Fibroblast of the aortic adventitia (primary cell): ENCODE data around the gene REXO5. TPM values are rescaled to one million over a fixed set of nuclear protein-coding genes. Genes with fewer than 3 reads are reported as not detected.
A peak's percentile ranks its signal among the peaks of the same experiment; 100 is the strongest.

Experiments used
- DNase-seq: peaks from one replicate; pipeline ENCODE4 v3.0.0-alpha.2; 2010; ENCODE audit warnings: low read depth
- H3K4me3 ChIP-seq: 2 replicates; pipeline ENCODE4 v1.5.1; 2011; ENCODE audit warnings: low read depth, mild to moderate bottlenecking, control low read depth, low read length, moderate library complexity
- total RNA-seq: library from RNA; depleted of rRNA; stranded (reverse); fragments of >200 nt; gene quantifications from 2 replicates; pipeline ENCODE4 v1.2.3, GENCODE V29; 2012; ENCODE audit warnings: low replicate concordance
- TF ChIP-seq, protein P1 (sequence below): IDR thresholded peaks from 2 replicates; pipeline ENCODE4 v1.5.1; 2011; ENCODE audit warnings: mild to moderate bottlenecking, low read length, control low read depth, inconsistent platforms; ENCODE audit not compliant: insufficient read depth

REXO5 gene
- total RNA-seq, 1 donor = 12.4 TPM

GRCh38 chr16:20781697-20782096 is 24.6 kb upstream of the REXO5 start:
- DNase-seq = no peak
- TF ChIP-seq, protein P1, sequence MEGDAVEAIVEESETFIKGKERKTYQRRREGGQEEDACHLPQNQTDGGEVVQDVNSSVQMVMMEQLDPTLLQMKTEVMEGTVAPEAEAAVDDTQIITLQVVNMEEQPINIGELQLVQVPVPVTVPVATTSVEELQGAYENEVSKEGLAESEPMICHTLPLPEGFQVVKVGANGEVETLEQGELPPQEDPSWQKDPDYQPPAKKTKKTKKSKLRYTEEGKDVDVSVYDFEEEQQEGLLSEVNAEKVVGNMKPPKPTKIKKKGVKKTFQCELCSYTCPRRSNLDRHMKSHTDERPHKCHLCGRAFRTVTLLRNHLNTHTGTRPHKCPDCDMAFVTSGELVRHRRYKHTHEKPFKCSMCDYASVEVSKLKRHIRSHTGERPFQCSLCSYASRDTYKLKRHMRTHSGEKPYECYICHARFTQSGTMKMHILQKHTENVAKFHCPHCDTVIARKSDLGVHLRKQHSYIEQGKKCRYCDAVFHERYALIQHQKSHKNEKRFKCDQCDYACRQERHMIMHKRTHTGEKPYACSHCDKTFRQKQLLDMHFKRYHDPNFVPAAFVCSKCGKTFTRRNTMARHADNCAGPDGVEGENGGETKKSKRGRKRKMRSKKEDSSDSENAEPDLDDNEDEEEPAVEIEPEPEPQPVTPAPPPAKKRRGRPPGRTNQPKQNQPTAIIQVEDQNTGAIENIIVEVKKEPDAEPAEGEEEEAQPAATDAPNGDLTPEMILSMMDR = no peak
- H3K4me3 ChIP-seq = no peak overlapping the region

- no peak overlapping the region for H3K4me3 ChIP-seq
- TF ChIP-seq, protein P1 = no peak
- DNase-seq = no peak
Measured at GRCh38 chr16:20782470-20782869, 23.9 kb upstream of the REXO5 start.

- no peak for DNase-seq
- no peak overlapping the region for H3K4me3 ChIP-seq
- TF ChIP-seq, protein P1 = no peak
Measured at GRCh38 chr16:20784204-20784603, 22.1 kb upstream of the REXO5 start.

GRCh38 chr16:20789130-20789529 is 17.2 kb upstream of the REXO5 start:
- no peak for DNase-seq
- H3K4me3 ChIP-seq = no peak overlapping the region
- TF ChIP-seq, protein P1 = no peak

- no peak for DNase-seq
- H3K4me3 ChIP-seq = no peak overlapping the region
- TF ChIP-seq, protein P1 = no peak
Measured at GRCh38 chr16:20791923-20792612, 14.3 kb upstream of the REXO5 start.

GRCh38 chr16:20798364-20798763 is 8.0 kb upstream of the REXO5 start:
- DNase-seq = no peak
- H3K4me3 ChIP-seq = no peak overlapping the region
- TF ChIP-seq, protein P1 = no peak

- peak; percentile 67 for DNase-seq
- no peak overlapping the region for H3K4me3 ChIP-seq
- TF ChIP-seq, protein P1 = peak; percentile 62
Measured at GRCh38 chr16:20799599-20799998, 6.7 kb upstream of the REXO5 start.
